Stimulated activated CD4-positive, alpha-beta T cell treated with anti-CD3 and anti-CD28 coated beads, Interleukin-1b, Interleukin-23, amount 100 ng/mL, for 48 hours (primary cell): ENCODE data around the gene IL24.
A peak's percentile ranks its signal among the peaks of the same experiment; 100 is the strongest.
"Not testable (repeated sequence)": the region's sequence is repeated elsewhere in the genome, so short reads cannot be mapped to it uniquely, and the experiment has no call there.

ENCODE experiments used
- DNase-seq: peaks from one replicate; pipeline ENCODE4 v3.0.0-alpha.2; 2020

Gene IL24

GRCh38 chr1:206897175-206897574 is at the start of gene IL24:
IL24 (plus strand) TSS chr1:206897443; CDS start chr1:206897833, 390 bp downstream.
- peak; percentile 84 for DNase-seq

GRCh38 chr1:206847946-206848345 is 49.3 kb upstream of the IL24 start:
- DNase-seq = no peak

GRCh38 chr1:206850401-206850800 is 46.8 kb upstream of the IL24 start:
- DNase-seq = no peak

GRCh38 chr1:206851341-206852010 is 45.8 kb upstream of the IL24 start:
- no peak for DNase-seq

GRCh38 chr1:206852662-206853061 is 44.6 kb upstream of the IL24 start:
- not testable (repeated sequence) for DNase-seq

GRCh38 chr1:206853696-206854095 is 43.5 kb upstream of the IL24 start:
- DNase-seq = not testable (repeated sequence)

GRCh38 chr1:206854401-206855129 is 42.7 kb upstream of the IL24 start:
- DNase-seq = no peak

- no peak for DNase-seq
These were observed 41.4 kb upstream of the IL24 start for GRCh38 chr1:206855859-206856258.

GRCh38 chr1:206856674-206857464 is 40.4 kb upstream of the IL24 start:
- DNase-seq = peak; percentile 40

GRCh38 chr1:206859082-206859521 is 38.1 kb upstream of the IL24 start:
- DNase-seq = no peak

- no peak for DNase-seq
These were observed 37.1 kb upstream of the IL24 start for GRCh38 chr1:206860165-206860564.

- no peak for DNase-seq
These were observed 34.0 kb upstream of the IL24 start for GRCh38 chr1:206863266-206863665.

GRCh38 chr1:206864939-206865671 is 32.1 kb upstream of the IL24 start, which contains the start of gene IL20:
IL20 (plus strand) TSS chr1:206865623; CDS start chr1:206865853, 230 bp downstream.
- DNase-seq = peak; percentile 88

- no peak for DNase-seq
These were observed 31.2 kb upstream of the IL24 start for GRCh38 chr1:206866062-206866461.

- DNase-seq = no peak
These were observed 30.0 kb upstream of the IL24 start for GRCh38 chr1:206867239-206867638.

- DNase-seq = no peak
These were observed 29.5 kb upstream of the IL24 start for GRCh38 chr1:206867716-206868115.

- no peak for DNase-seq
These were observed 29.0 kb upstream of the IL24 start for GRCh38 chr1:206868264-206868663.

GRCh38 chr1:206872139-206872538 is 25.1 kb upstream of the IL24 start:
- no peak for DNase-seq

GRCh38 chr1:206873603-206874188 is 23.5 kb upstream of the IL24 start:
- no peak for DNase-seq

- no peak for DNase-seq
These were observed 21.4 kb upstream of the IL24 start for GRCh38 chr1:206875752-206876377.

GRCh38 chr1:206878456-206878855 is 18.8 kb upstream of the IL24 start:
- no peak for DNase-seq

GRCh38 chr1:206880314-206880713 is 16.9 kb upstream of the IL24 start:
- no peak for DNase-seq
